ENCODE data around the gene ACSL1. TPM values are rescaled to one million over a fixed set of nuclear protein-coding genes. Genes with fewer than 3 reads are reported as not detected.

Gene ACSL1
- total and polyA plus RNA-seq, 2 donors from 2014 or later, result 98.1 to 322 TPM

DNA sequence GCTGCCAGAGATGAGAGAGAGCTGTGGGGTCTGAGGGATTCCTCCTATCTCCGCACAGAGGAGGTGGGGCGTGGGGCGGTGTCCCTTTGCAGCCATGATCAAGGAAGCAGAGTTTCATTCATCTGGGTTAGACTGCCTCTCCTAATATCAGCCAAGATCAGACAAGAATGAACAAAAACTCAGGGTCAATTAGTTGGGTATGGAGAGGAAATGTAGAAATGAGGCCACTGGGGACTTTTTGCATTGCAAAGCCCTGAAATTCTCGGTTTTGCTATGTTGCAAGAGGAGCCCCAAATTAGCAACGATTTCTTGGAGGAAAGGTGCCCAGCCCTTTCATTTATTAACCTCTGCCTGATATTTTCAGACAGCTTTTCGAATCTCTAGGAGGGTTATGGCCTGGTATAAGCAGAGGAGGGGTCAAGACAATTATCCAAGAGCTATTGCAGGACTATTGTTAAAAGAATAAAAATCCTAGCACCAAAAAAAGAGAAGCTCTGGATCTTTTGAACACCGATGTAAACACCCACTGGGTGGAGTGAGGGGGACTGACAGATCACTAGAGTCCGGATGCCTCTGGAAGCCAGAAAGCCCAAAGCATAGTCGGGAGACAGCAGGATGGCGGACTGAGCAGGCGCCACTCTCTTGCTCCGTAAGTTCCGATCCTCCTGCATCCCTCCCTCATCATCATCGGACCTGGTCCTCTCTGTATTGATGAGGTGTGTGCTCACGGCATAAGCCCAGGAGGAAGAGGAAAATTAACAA is 34.4 kb upstream of the ACSL1 start:
- H3K4me3 ChIP-seq (ENCODE audit: low read length in 3 of 3), result no peak overlapping the region
- FAIRE-seq (no peak), DNase-seq (no peak)
- no peaks in the 10 kb centered on the region for H3K4me1 ChIP-seq (ENCODE audit: control insufficient read depth in 2 of 3, insufficient read depth in 2 of 3, low read depth in 1 of 3, low read length in 3 of 3)
- H3K27ac ChIP-seq (ENCODE audit: low read depth in 2 of 2, low read length in 2 of 2), result no peak overlapping the region
- no peak overlapping the region for H3K9ac ChIP-seq (ENCODE audit: low read length in 3 of 3)
- H3K9me3 ChIP-seq (ENCODE audit: control insufficient read depth in 2 of 3, insufficient read depth in 1 of 3, low read length in 3 of 3), result no peaks in the 10 kb centered on the region
- H3K27me3 ChIP-seq (ENCODE audit: control insufficient read depth, insufficient read depth, low read length), result no peaks in the 10 kb centered on the region
- intact Hi-C loops (cut with DNase I), result no loop called here
- no peak for TF ChIP-seq CTCF (IDR thresholded peaks at IDR 0.05; ENCODE audit: borderline replicate concordance, extremely low read depth, insufficient read depth)
- no peaks in the 10 kb centered on the region for H3K36me3 ChIP-seq (ENCODE audit: control insufficient read depth in 2 of 3, insufficient read depth in 3 of 3, low read length in 3 of 3)

DNA sequence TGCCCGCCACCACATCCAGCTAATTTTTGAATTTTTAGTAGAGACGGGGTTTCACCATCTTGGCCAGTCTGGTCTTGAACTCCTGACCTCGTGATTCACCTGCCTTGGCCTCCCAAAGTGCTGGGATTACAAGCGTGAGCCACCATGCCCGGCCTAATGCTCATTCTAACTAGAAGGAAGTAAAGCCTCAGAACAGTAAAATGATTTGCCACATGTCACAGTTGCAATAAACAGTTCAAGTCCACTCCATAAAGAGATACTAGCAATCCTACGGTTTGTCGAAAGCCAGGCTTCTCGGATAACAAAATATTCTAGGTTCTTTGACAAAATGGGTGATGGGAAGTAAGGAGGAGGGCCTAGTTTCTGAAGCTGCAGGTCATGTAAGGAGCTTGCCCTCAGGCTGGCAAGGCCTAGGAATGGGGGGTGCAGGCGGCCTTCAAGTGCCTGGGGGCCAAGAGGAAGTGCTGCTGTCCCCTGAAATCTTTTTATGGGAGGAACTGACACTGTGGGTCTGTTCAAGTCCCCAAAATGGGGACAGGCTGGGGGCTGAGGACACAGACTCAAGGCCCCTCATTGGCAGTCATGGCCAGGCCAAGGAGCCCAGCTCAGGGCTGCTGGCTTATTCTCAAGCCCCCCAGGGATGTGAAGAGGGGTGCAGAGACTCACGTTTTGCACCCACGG is 31.8 kb upstream of the ACSL1 start:
- intact Hi-C loops (cut with DNase I), result no loop called here
- Histone ChIP-seq H3K9ac (ENCODE audit: low read length in 3 of 3) (no peak overlapping the region), H3K27ac (ENCODE audit: low read depth in 2 of 2, low read length in 2 of 2) (no peak overlapping the region), H3K36me3 (ENCODE audit: control insufficient read depth in 2 of 3, insufficient read depth in 3 of 3, low read length in 3 of 3) (no peaks in the 10 kb centered on the region), H3K9me3 (ENCODE audit: control insufficient read depth in 2 of 3, insufficient read depth in 1 of 3, low read length in 3 of 3) (no peaks in the 10 kb centered on the region), H3K27me3 (ENCODE audit: control insufficient read depth, insufficient read depth, low read length) (no peaks in the 10 kb centered on the region), H3K4me1 (ENCODE audit: control insufficient read depth in 2 of 3, insufficient read depth in 2 of 3, low read depth in 1 of 3, low read length in 3 of 3) (no peaks in the 10 kb centered on the region), H3K4me3 (ENCODE audit: low read length in 3 of 3) (no peak overlapping the region)
- DNase-seq, result no peak
- TF ChIP-seq CTCF (IDR thresholded peaks at IDR 0.05; ENCODE audit: borderline replicate concordance, extremely low read depth, insufficient read depth), result no peak
- no peak for FAIRE-seq

DNA sequence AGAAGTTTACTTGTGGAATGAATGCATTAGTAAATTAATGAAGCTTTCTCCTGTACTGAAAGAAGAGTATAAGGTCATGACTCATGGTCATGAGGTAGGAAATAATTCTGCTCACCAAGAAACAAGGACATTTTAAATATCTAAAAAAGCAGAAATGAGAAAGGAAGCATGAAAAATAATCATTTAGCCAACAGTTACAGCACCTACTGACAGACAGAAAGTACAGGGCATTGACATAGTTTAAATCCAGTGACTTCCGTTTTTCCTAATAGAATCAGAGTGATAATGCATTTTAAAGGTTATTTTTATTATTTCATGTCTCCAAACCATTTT is 30.5 kb upstream of the ACSL1 start:
- H3K27ac ChIP-seq (ENCODE audit: low read depth in 2 of 2, low read length in 2 of 2), result no peak overlapping the region
- FAIRE-seq (no peak), DNase-seq (no peak)
- TF ChIP-seq CTCF (IDR thresholded peaks at IDR 0.05; ENCODE audit: borderline replicate concordance, extremely low read depth, insufficient read depth), result no peak
- H3K36me3 ChIP-seq (ENCODE audit: control insufficient read depth in 2 of 3, insufficient read depth in 3 of 3, low read length in 3 of 3), result no peaks in the 10 kb centered on the region
- intact Hi-C loops (cut with DNase I), result no loop called here
- H3K4me1 ChIP-seq (ENCODE audit: control insufficient read depth in 2 of 3, insufficient read depth in 2 of 3, low read depth in 1 of 3, low read length in 3 of 3), result no peaks in the 10 kb centered on the region
- H3K9ac ChIP-seq (ENCODE audit: low read length in 3 of 3), result no peak overlapping the region
- no peaks in the 10 kb centered on the region for H3K27me3 ChIP-seq (ENCODE audit: control insufficient read depth, insufficient read depth, low read length)
- H3K4me3 ChIP-seq (ENCODE audit: low read length in 3 of 3), result no peak overlapping the region
- no peaks in the 10 kb centered on the region for H3K9me3 ChIP-seq (ENCODE audit: control insufficient read depth in 2 of 3, insufficient read depth in 1 of 3, low read length in 3 of 3)

All from kidney (tissue), 14 donors.